Ectodermal cell (in vitro differentiated cells): ENCODE measurements around the gene CHFR. TPM values are rescaled to one million over a fixed set of nuclear protein-coding genes. Genes with fewer than 3 reads are reported as not detected.
A peak's percentile ranks its signal among the peaks of the same experiment; 100 is the strongest.
"Not testable (repeated sequence)": the region's sequence is repeated elsewhere in the genome, so short reads cannot be mapped to it uniquely, and the experiment has no call there.

Experiments used
- H3K27ac ChIP-seq: 2 replicates; pipeline ENCODE4 v1.7.0; 2013; ENCODE audit warnings: mild to moderate bottlenecking, low read depth, low read length; ENCODE audit not compliant: insufficient read depth, poor library complexity, severe bottlenecking
- H3K27me3 ChIP-seq: 2 replicates; pipeline ENCODE4 v1.7.0; 2013; ENCODE audit warnings: mild to moderate bottlenecking, low read length; ENCODE audit not compliant: insufficient read depth, control insufficient read depth, poor library complexity, severe bottlenecking
- H3K36me3 ChIP-seq: one replicate; pipeline ENCODE4 v1.7.0; 2013; ENCODE audit warnings: low read length; ENCODE audit not compliant: control insufficient read depth, insufficient read depth
- H3K4me1 ChIP-seq: one replicate; pipeline ENCODE4 v1.7.0; 2013; ENCODE audit warnings: low read length; ENCODE audit not compliant: control insufficient read depth, insufficient read depth
- H3K4me3 ChIP-seq: 2 replicates; pipeline ENCODE4 v1.7.0; 2013; ENCODE audit warnings: low read depth, low read length, control low read depth; ENCODE audit not compliant: insufficient read depth
- H3K9me3 ChIP-seq: 2 replicates; pipeline ENCODE4 v1.7.0; 2013; ENCODE audit warnings: mild to moderate bottlenecking, low read length, moderate library complexity; ENCODE audit not compliant: control insufficient read depth
- WGBS, 2 experiments: methylation state at CpG; one replicate each; pipeline ENCODE4 v1.1.7; 2013; ENCODE audit warnings: missing lambda C conversion rate in 2 of 2; 5-methylcytosine and 5-hydroxymethylcytosine counted together
- polyA plus RNA-seq, 4 experiments: library from polyadenylated mRNA; stranded (reverse); fragments of 50-300 nt; gene quantifications; one replicate each; pipeline ENCODE4 v1.2.3, GENCODE V29; 2013

Gene CHFR, protein sequence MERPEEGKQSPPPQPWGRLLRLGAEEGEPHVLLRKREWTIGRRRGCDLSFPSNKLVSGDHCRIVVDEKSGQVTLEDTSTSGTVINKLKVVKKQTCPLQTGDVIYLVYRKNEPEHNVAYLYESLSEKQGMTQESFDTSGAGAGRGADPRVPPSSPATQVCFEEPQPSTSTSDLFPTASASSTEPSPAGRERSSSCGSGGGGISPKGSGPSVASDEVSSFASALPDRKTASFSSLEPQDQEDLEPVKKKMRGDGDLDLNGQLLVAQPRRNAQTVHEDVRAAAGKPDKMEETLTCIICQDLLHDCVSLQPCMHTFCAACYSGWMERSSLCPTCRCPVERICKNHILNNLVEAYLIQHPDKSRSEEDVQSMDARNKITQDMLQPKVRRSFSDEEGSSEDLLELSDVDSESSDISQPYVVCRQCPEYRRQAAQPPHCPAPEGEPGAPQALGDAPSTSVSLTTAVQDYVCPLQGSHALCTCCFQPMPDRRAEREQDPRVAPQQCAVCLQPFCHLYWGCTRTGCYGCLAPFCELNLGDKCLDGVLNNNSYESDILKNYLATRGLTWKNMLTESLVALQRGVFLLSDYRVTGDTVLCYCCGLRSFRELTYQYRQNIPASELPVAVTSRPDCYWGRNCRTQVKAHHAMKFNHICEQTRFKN
- polyA plus RNA-seq (2013, experiment 1 of 4): 41.1 TPM
- polyA plus RNA-seq (2013, experiment 2 of 4): 43.9 TPM
- polyA plus RNA-seq (2013, experiment 3 of 4): 30.5 TPM
- polyA plus RNA-seq (2013, experiment 4 of 4): 43.2 TPM

DNA sequence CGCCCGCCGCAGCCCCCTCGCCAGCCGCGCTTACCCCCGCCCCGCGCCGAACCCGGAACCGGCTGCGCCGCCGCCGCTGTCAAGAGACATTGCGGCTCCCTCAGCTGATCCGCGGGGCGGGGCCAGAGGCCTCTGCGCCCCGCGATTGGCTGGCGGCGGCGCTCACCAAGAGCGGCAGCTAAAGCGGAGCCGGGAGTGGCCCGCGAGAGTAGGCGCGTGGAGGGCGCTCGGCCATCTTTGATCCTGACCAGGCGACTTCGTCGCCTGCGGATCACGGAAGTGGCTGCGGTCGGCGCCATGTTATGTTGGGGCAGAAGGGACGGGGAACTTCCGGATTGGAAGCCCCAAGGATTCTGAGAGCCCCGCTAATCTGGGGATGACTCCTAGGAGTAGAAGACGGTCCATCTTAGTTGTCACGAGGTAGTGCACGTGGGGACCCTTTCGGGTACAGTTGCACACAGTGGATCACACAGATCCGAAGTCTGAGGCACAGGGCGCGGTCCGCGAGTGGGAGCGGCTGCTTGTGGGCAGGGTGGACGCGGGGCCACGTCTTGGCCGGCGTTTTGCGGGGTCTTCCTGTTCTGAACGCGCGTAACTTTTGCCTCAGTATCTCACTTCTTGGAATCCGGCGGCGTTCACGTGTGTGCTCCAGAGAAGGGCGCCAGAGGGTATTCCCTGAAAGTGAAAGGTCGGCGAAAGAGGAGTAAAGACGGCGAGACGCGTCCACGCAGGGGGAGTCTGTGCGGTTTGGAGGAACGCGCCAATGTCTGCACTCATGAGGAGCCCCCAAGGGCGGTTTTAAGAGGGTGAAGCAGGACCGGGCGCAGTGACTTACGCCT lies at the start of gene CHFR:
CHFR (minus strand) TSS at position 93 of the 839 bp plus-strand sequence. CDS start 277 bp downstream, outside the sequence.
- Histone ChIP-seq H3K4me1 (no peaks in the 10 kb centered on the region), H3K27ac (peak within 1 kb of the TSS; percentile 90), H3K4me3 (peak within 1 kb of the TSS; percentile 60), H3K27me3 (no peaks in the 10 kb centered on the region), H3K9me3 (no peaks in the 10 kb centered on the region), H3K36me3 (no peaks in the 10 kb centered on the region)
- 17 to 18% methylated on average over 84 of the region's 84 CpGs for WGBS, 2 experiments

DNA sequence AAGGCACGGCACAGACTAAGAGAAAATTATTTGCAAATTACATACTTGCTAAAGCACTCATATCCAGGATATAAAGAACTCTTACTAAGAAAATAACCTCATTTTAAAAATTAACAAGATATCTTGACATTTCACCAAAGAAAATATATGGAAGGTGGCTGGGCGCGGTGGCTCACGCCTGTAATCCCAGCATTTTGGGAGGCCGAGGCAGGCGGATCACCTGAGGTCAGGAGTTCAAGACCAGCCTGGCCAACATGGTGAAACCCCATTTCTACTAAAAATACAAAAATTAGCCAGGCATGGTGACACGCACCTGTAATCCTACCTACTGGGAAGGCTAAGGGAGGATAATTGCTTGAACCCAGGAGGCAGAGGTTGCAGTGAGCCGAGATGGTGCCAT lies 49.5 kb upstream of the CHFR start:
- 93 to 95% methylated on average over 7 to 8 of the region's 8 CpGs for WGBS, 2 experiments
- H3K4me3 ChIP-seq, H3K9me3 ChIP-seq, H3K27me3 ChIP-seq, H3K4me1 ChIP-seq, H3K27ac ChIP-seq: not testable (repeated sequence)
- peaks cover 17% of the 10 kb centered on the region for H3K36me3 ChIP-seq

DNA sequence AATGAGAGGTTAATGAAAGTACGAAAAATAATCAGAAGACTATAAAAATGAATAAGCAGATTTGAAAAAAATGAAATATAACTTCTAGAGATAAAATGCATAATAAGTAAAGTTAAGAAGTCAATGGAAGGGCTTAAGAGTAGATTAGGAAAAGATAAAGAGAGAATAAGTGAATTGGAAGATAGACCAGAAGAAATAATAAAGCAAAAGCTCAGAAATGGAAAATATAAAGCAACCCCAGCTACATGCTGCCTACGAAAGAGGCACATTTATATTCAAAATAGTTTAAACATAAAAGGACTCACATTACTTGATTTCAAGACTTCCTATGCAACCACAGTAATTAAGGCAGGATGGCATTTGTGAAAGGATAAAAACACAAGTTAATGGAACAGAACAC lies 48.8 kb upstream of the CHFR start:
- Histone ChIP-seq H3K27me3 (no peaks in the 10 kb centered on the region), H3K4me3 (no peak overlapping the region), H3K27ac (no peak overlapping the region), H3K4me1 (no peaks in the 10 kb centered on the region), H3K9me3 (peaks cover 10% of the 10 kb centered on the region), H3K36me3 (peaks cover 10% of the 10 kb centered on the region)
- WGBS, 2 experiments: 90 to 100% methylated on average over 1 to 2 of the region's 2 CpGs

DNA sequence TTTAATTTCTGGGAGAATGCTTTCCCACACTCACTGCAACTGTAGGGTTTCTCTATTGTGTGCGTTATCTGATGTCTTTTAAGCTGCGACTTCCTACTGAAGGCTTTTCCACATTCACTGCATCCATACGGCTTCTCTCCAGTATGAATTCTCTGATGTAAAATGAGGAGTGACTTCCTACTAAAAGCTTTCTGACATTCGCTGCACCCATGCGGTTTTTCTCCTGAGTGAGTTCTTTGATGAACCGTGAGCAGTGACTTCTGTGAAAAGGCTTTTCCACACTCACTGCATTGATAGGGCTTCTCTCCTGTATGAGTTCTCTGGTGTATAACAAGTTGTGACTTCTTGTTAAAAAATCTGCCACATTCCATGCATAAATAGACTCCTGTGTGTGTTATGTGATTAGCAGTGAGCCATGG lies 39.0 kb upstream of the CHFR start:
- Histone ChIP-seq H3K4me1 (no peaks in the 10 kb centered on the region), H3K27me3 (no peaks in the 10 kb centered on the region), H3K4me3 (no peak overlapping the region), H3K9me3 (peaks cover 29% of the 10 kb centered on the region), H3K36me3 (peaks cover 8% of the 10 kb centered on the region), H3K27ac (no peak overlapping the region)
- WGBS, 2 experiments: 94 to 98% methylated on average over 6 of the region's 6 CpGs

DNA sequence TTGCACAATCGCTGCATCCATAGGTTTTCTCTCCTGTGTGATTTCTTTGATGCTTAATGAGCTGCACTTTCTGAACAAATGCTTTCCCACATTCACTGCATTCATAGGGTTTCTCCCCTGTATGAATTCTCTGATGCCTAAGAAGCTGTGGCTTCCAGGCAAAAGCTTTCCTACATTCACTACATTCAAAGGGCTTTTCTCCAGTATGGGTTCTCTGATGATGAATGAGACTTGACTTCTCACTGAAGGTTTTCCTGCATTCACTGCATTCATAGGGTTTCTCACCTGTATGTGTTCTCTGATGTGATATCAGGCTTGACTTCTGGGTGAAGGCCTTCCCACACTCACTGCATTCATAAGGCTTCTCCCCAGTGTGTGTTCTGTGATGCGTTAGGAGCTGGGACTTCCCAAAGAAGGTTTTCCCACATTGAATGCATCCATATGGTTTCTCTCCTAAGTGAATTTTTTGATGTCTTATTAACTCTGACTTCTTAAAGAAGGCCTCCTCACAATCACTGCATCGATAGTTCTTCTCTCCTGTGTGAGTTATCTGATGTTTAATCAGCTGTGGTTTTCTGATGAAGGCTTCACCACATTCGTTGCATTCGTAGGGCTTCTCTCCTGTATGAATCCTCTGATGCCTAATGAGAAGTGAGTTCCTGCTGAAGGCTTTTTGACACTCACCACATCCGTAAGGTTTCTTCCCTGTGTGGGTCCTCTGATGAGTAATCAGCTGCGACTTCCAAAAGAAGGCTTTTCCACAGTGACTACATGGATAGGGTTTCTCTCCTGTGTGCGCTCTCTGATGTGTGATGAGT lies 38.4 kb upstream of the CHFR start:
- 90 to 91% methylated on average over 7 to 8 of the region's 8 CpGs for WGBS, 2 experiments
- peaks cover 8% of the 10 kb centered on the region for H3K36me3 ChIP-seq
- H3K4me1 ChIP-seq: no peaks in the 10 kb centered on the region
- H3K4me3 ChIP-seq: no peak overlapping the region
- H3K27me3 ChIP-seq: no peaks in the 10 kb centered on the region
- H3K27ac ChIP-seq: no peak overlapping the region
- peaks cover 26% of the 10 kb centered on the region for H3K9me3 ChIP-seq

DNA sequence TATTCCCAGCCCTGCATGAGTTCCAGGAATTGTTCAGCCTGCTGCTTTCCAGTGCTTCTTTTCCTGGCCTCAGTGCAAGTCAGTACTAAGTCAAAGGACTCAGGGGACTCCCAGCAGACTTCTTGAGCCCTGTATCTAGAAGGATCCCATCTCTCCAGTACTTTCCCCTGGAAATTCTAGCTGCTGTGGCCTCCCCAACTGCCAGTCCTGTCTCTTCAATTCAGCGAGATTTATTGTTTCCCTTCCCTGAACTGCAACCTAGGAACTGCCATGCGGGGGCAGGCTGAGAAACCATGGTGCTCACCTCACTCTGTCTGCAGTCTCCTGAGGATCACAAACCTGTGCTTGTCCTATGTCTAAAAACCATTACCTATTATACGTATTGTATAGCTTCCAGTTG lies 37.0 kb upstream of the CHFR start:
- Histone ChIP-seq H3K36me3 (peaks cover 8% of the 10 kb centered on the region), H3K4me3 (no peak overlapping the region), H3K27ac (no peak overlapping the region), H3K27me3 (no peaks in the 10 kb centered on the region), H3K4me1 (no peaks in the 10 kb centered on the region), H3K9me3 (peaks cover 26% of the 10 kb centered on the region)
- 95 to 97% methylated on average over 3 of the region's 3 CpGs for WGBS, 2 experiments

DNA sequence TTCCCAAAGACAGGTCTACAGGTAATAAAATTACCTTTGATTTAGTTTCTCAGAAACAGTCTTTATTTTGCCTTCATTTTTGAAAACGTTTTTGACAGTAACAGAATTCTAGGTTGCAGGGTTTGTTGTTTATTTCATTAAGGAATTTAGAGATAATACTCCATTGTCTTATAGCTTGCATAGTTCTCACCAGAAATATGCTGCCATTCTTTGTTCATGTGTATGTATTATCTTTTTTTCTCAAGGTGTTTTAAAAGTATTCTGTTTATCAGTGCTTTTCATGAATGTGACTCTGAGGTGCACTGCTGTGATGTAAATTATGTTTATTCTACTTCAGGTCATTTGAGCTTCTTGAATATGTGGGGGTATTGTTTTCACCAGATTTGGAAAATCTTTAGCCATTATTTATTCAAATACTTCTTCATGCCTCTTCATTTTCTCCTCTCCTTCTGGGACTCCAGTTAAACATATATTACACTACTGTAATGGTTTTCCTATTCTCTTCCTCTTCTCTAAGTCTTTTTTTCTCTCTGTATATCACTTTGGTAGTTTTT lies 36.0 kb upstream of the CHFR start:
- H3K36me3 ChIP-seq: peaks cover 8% of the 10 kb centered on the region
- no CpG with 5 or more reads among the region's 1 CpG for WGBS, 2 experiments

DNA sequence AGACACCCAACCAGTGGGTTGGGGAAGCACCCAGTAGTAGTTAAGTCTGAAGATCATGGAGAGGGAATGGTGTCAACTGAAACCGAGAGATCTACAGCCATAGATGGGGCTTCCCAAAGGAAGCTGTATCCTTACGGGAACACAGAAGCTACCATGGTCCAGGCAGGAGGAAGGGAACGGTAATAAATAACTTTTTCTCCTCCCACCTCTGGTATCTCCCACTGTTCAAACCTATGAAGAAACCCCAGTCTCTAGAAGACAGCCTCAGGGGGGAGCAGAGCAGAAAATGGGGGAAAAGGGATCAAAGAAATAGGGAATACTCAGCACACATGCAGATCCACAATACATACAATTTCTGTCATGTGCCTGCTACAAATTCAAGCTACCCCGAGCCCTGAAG lies 35.3 kb upstream of the CHFR start:
- Histone ChIP-seq H3K27ac (no peak overlapping the region), H3K27me3 (no peaks in the 10 kb centered on the region), H3K4me3 (no peak overlapping the region), H3K9me3 (peaks cover 30% of the 10 kb centered on the region), H3K36me3 (peaks cover 8% of the 10 kb centered on the region), H3K4me1 (no peaks in the 10 kb centered on the region)
- WGBS, 2 experiments: 91 to 98% methylated on average over 4 of the region's 4 CpGs

More for the DNA sequence above, 36.0 kb upstream of the CHFR start:
- H3K27me3 ChIP-seq: no peaks in the 10 kb centered on the region
- no peak overlapping the region for H3K4me3 ChIP-seq
- H3K27ac ChIP-seq: no peak overlapping the region
- H3K4me1 ChIP-seq: no peaks in the 10 kb centered on the region
- H3K9me3 ChIP-seq: peaks cover 26% of the 10 kb centered on the region

DNA sequence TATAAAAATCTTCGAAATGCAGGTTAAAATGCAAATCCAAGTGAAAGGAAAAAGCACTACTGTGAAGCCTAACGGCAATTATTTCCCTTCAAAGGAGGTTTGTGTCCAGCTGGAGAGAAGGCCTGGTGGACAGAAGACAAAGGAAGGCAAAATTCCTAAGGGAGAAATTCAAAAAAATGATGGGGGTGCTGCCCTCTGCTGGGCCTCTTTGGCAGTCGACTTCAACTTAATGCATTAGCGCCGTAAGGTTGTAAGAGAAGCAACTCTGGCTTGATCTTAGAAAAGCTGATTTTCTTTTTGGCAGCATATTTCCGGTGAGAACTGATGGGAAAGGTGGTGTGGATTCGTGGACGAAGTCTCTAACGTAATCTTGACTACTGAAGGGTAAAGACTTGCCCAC lies 34.3 kb upstream of the CHFR start:
- H3K4me3 ChIP-seq: no peak overlapping the region
- 92% methylated on average over 9 of the region's 9 CpGs for WGBS, 2 experiments
- peaks cover 29% of the 10 kb centered on the region for H3K9me3 ChIP-seq
- no peaks in the 10 kb centered on the region for H3K4me1 ChIP-seq
- peaks cover 7% of the 10 kb centered on the region for H3K36me3 ChIP-seq
- H3K27me3 ChIP-seq: no peaks in the 10 kb centered on the region
- no peak overlapping the region for H3K27ac ChIP-seq
